IPS-15b (cell line): Measurements from ENCODE around the gene ATP1A2.

Source experiments
- H3K27me3 ChIP-seq: one replicate; pipeline ENCODE4 v1.6.1; 2013; ENCODE audit warnings: low read length; ENCODE audit not compliant: control insufficient read depth, insufficient read depth
- H3K36me3 ChIP-seq: one replicate; pipeline ENCODE4 v1.6.1; 2013; ENCODE audit warnings: low read length; ENCODE audit not compliant: control insufficient read depth, insufficient read depth
- H3K4me1 ChIP-seq: one replicate; pipeline ENCODE4 v1.6.1; 2013; ENCODE audit warnings: mild to moderate bottlenecking, low read length; ENCODE audit not compliant: control insufficient read depth, insufficient read depth
- H3K4me3 ChIP-seq: one replicate; pipeline ENCODE4 v1.5.1; 2013; ENCODE audit warnings: low read depth, low read length
- H3K9ac ChIP-seq: one replicate; pipeline ENCODE4 v1.6.1; 2013; ENCODE audit warnings: low read depth, mild to moderate bottlenecking, low read length
- H3K9me3 ChIP-seq: one replicate; pipeline ENCODE4 v1.6.1; 2013; ENCODE audit warnings: mild to moderate bottlenecking, low read length; ENCODE audit not compliant: control insufficient read depth, insufficient read depth

The ATP1A2 gene

DNA sequence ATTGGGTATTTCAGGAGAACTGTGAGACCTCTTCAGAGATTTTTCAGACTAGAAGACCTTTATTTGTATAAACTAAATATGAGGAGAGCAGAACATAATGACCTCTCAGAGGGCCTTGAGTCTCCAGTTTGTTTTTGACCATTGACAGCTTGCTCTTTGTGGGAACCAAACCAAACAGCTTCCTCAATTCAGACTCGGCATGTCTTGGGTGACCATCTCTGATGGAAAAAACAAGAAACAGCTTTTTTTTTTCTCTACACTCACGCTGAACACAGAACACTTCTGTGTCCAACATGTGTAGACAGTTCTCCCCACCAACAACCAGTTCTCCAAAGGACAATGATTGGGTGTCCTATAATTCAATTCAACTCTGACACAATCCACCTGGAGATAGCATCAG is 47.4 kb downstream of the ATP1A2 start:
- no peak overlapping the region for H3K4me3 ChIP-seq
- H3K9me3 ChIP-seq = no peaks in the 10 kb centered on the region
- H3K27me3 ChIP-seq = no peaks in the 10 kb centered on the region
- H3K4me1 ChIP-seq = peaks cover 7% of the 10 kb centered on the region
- H3K9ac ChIP-seq = no peak overlapping the region
- no peaks in the 10 kb centered on the region for H3K36me3 ChIP-seq

DNA sequence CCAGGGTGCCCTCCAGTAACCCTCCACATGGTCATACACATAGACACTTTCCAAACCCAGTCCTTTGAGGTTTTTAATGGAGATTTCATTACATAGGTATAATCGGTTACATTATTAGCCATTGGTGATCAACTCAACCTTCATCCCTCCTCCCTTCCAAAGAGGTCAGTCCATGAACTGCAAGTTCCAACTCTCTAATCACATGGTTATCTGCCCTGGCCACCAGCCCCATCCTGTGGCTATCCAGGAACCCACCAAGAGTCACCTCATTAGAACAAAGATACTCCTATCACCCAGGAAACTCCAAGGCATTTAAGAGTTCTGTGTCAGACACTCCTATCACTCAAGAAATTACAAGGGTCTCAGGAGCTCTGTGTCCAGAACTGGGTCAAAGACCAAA is 48.1 kb downstream of the ATP1A2 start:
- Histone ChIP-seq H3K36me3 (no peaks in the 10 kb centered on the region), H3K9ac (no peak overlapping the region), H3K4me3 (no peak overlapping the region), H3K4me1 (peaks cover 10% of the 10 kb centered on the region), H3K27me3 (no peaks in the 10 kb centered on the region), H3K9me3 (no peaks in the 10 kb centered on the region)

DNA sequence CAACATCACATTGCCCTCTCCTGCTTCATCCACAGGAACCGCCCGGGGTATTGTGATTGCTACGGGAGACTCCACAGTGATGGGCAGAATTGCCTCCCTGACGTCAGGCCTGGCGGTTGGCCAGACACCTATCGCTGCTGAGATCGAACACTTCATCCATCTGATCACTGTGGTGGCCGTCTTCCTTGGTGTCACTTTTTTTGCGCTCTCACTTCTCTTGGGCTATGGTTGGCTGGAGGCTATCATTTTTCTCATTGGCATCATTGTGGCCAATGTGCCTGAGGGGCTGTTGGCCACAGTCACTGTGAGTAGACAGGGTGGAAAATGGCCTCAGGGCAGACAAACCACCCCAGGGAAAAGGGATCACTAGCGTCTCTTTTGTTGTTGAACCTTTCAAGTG is 48.6 kb downstream of the ATP1A2 start:
- Histone ChIP-seq H3K9ac (no peak overlapping the region), H3K36me3 (no peaks in the 10 kb centered on the region), H3K4me3 (no peak overlapping the region), H3K9me3 (no peaks in the 10 kb centered on the region), H3K4me1 (peaks cover 14% of the 10 kb centered on the region), H3K27me3 (no peaks in the 10 kb centered on the region)

DNA sequence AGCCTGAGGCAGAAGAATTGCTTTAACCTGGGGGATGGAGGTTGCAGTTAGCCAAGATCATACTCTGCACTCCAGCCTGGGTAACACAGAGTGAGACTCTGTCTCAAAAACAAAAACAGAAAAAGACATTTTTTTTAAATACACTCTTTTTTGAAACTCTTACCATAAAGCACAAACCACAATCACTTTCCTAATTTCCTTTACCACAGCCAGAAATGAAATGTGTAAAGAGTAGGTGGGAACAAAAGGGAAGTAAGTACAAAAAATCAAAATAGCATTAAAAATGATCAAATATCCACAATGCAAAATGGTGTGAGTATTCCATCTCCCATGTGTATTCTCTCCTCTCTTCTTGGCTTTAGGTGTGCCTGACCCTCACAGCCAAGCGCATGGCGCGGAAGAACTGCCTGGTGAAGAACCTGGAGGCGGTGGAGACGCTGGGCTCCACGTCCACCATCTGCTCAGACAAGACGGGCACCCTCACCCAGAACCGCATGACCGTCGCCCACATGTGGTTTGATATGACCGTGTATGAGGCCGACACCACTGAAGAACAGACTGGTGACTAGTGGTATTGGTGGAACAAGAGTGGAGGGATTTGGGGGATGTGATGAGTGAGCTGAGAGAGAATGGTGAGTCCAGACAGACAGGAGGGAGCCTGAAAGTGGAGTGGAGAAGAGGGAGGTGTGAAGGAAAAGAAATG is 50.8 kb downstream of the ATP1A2 start:
- Histone ChIP-seq H3K36me3 (no peaks in the 10 kb centered on the region), H3K9ac (no peak overlapping the region), H3K9me3 (no peaks in the 10 kb centered on the region), H3K4me1 (peaks cover 29% of the 10 kb centered on the region), H3K27me3 (no peaks in the 10 kb centered on the region), H3K4me3 (no peak overlapping the region)

DNA sequence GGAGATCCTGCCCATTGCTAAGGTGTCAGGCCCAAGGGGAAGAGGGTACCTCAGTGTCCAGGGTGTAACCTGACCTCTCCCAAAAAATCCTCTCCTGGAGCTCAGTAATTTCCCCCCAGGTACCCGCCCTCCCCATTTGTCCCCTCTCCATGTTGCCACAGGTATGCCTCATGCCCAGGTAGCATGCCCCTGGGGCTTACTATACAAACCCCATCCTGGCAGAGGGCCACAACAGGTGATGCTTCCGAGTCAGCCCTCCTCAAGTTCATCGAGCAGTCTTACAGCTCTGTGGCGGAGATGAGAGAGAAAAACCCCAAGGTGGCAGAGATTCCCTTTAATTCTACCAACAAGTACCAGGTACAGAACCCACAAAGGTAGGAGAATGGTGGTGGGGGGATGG is 51.5 kb downstream of the ATP1A2 start:
- Histone ChIP-seq H3K9me3 (no peaks in the 10 kb centered on the region), H3K36me3 (no peaks in the 10 kb centered on the region), H3K9ac (no peak overlapping the region), H3K27me3 (no peaks in the 10 kb centered on the region), H3K4me3 (no peak overlapping the region), H3K4me1 (peaks cover 36% of the 10 kb centered on the region)

DNA sequence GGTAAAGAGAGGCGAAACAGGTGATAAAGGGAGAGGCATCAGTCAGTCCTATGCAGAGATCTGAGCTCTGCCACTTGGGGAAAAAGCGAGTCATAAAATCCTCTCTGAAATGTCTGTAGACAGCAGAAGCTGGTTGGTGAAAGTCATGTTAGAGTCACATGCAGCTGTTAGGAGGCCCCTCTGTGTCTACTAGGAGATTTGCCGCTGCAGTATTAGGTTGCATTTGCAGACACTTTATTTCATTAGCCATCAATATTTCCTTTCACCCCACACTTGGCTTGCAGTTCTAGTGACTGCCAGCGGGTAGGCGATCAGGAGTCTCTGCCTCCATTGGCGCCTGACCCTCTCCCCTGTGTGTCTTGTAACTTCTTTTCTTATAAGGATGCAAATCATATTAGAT is 52.0 kb downstream of the ATP1A2 start:
- Histone ChIP-seq H3K4me3 (no peak overlapping the region), H3K4me1 (peaks cover 41% of the 10 kb centered on the region), H3K9ac (no peak overlapping the region), H3K36me3 (no peaks in the 10 kb centered on the region), H3K9me3 (no peaks in the 10 kb centered on the region), H3K27me3 (peaks cover 2% of the 10 kb centered on the region)

DNA sequence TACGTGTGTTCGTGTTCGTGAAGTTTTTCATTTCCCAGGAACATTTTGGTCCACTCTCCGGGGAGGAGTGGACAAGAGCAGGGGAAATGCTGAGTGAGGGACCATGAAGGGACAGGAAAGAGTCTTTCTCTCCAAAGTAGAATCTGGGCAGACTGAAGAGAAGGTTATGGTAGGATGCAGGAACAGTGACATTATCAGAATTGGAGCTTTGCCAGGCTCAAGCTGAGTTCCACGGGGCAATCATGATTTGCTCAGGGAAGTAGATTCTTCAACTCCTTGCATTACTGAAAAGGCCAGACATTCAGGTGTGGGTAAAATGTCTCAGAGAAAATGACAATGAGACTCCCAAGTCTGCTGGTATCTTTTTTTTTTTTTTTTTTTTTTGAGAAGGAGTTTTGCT is 52.5 kb downstream of the ATP1A2 start:
- peaks cover 2% of the 10 kb centered on the region for H3K27me3 ChIP-seq
- H3K4me1 ChIP-seq = peaks cover 42% of the 10 kb centered on the region
- H3K9me3 ChIP-seq = no peaks in the 10 kb centered on the region
- no peaks in the 10 kb centered on the region for H3K36me3 ChIP-seq
- H3K4me3 ChIP-seq = no peak overlapping the region
- H3K9ac ChIP-seq = no peak overlapping the region

DNA sequence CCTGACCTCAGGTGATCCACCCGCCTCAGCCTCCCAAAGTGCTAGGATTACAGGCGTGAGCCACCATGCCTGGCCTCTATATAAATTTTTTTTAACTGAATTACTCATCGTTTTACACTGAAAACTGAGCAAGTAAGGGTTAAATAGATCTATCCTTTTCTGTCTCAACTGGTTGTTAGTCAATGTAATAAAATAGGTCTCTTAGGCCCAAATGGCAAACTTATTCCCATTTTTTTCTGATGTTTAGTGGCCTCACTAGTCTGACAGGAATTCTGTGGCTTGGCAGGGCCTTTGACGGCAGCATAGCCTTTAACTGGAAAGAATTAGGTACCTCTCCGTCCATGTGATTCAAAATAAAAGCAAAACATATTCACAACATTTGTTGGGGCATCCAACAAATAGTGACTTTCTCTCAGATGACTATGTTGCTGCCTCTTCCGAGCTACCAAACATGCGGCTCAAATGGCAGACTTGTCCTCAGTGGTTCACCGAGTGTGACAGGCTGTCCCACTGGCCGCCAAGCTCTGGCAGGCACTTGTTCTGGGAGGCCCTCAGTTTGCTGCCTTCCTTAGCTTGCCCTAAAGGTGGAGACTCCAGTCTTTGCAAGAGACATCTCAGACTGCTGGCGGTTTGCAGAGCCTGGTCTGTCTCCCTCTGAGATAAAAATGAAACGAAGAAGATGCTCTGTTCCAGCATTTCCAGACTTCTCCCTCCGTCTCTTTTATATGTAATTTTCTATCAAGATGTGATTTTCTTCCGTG is 53.2 kb downstream of the ATP1A2 start:
- no peaks in the 10 kb centered on the region for H3K36me3 ChIP-seq
- no peak overlapping the region for H3K9ac ChIP-seq
- peaks cover 42% of the 10 kb centered on the region for H3K4me1 ChIP-seq
- no peak overlapping the region for H3K4me3 ChIP-seq
- H3K27me3 ChIP-seq = peaks cover 2% of the 10 kb centered on the region
- no peaks in the 10 kb centered on the region for H3K9me3 ChIP-seq

DNA sequence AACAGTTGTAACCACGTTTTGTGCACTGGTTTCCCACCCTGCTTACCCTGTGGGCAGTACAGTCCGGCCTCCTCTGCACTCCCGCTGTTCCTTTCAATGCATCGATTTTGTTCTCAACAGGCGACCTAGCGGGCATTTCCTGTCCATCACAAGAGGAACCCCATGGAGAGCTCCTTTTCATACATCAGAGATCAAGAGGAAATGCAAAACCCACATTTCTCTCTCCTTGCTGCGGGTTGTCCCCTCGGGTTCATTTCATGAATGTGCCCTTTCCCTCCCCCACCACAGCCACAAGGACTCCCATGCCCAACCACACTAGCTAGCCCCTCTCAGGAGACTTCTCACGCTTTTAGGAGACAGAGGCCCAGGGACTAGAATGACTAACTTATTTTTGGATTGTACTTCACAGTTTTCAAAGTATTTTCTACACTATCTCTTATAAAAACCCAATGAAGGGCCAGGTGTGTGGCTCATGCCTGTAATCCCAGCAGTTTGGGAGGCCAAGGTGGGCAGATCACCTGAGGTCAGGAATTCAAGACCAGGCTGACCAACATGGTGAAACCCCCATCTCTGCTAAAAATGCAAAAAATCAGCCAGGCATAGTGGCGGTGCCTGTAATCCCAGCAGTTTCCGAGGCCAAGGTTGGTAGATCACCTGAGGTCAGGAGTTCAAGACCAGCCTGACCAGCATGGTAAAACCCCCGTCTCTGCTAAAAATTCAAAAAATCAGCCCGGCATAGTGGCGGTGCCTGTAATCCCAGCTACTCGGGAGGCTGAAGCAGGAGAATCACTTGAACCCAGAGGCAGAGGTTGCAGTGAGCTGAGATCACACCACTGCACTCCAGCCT is 54.2 kb downstream of the ATP1A2 start:
- Histone ChIP-seq H3K4me1 (peaks cover 42% of the 10 kb centered on the region), H3K9ac (no peak overlapping the region), H3K27me3 (peaks cover 2% of the 10 kb centered on the region), H3K36me3 (no peaks in the 10 kb centered on the region), H3K9me3 (no peaks in the 10 kb centered on the region), H3K4me3 (no peak overlapping the region)

DNA sequence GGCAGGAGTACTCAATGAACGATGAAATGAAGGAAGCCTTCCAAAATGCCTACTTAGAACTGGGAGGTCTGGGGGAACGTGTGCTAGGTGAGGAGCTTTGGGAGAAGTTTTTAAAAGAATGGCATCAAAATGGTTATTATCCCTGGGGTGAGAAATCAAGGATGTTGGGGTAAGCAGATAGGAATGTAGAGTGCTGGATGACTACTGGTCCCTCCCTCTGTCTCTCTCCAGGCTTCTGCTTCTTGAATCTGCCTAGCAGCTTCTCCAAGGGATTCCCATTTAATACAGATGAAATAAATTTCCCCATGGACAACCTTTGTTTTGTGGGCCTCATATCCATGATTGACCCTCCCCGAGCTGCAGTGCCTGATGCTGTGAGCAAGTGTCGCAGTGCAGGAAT is 55.8 kb downstream of the ATP1A2 start:
- Histone ChIP-seq H3K9me3 (no peaks in the 10 kb centered on the region), H3K27me3 (peaks cover 2% of the 10 kb centered on the region), H3K9ac (no peak overlapping the region), H3K4me3 (no peak overlapping the region), H3K4me1 (peaks cover 42% of the 10 kb centered on the region), H3K36me3 (no peaks in the 10 kb centered on the region)

DNA sequence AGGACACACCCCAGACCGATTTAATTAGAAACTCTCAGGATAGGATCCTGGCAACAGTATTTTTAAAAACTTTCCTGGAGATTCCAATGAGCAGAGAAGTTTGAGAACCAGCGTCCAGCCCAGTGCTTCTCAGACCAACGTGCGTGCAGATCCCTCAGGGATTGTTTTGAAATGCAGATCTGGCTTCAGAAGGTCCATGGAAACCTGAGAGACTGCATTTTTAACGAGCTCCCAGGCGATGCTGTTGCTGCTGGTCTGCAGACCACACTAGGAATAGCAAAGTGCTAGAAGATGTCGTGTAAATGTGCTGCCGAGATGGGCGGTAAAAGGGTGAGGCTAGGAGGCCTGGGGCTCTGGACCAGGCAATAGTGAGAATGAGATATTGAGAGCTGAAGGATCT is 56.4 kb downstream of the ATP1A2 start:
- peak overlapping the region; percentile 11 for H3K4me3 ChIP-seq
- H3K27me3 ChIP-seq = peaks cover 2% of the 10 kb centered on the region
- H3K36me3 ChIP-seq = no peaks in the 10 kb centered on the region
- no peak overlapping the region for H3K9ac ChIP-seq
- H3K9me3 ChIP-seq = no peaks in the 10 kb centered on the region
- H3K4me1 ChIP-seq = peaks cover 42% of the 10 kb centered on the region
